ENCODE measurements around the gene RAMP3.

GRCh38 chr7:45223728-45224630 is 66.4 kb downstream of the RAMP3 start:
- TF ChIP-seq, protein P1, sequence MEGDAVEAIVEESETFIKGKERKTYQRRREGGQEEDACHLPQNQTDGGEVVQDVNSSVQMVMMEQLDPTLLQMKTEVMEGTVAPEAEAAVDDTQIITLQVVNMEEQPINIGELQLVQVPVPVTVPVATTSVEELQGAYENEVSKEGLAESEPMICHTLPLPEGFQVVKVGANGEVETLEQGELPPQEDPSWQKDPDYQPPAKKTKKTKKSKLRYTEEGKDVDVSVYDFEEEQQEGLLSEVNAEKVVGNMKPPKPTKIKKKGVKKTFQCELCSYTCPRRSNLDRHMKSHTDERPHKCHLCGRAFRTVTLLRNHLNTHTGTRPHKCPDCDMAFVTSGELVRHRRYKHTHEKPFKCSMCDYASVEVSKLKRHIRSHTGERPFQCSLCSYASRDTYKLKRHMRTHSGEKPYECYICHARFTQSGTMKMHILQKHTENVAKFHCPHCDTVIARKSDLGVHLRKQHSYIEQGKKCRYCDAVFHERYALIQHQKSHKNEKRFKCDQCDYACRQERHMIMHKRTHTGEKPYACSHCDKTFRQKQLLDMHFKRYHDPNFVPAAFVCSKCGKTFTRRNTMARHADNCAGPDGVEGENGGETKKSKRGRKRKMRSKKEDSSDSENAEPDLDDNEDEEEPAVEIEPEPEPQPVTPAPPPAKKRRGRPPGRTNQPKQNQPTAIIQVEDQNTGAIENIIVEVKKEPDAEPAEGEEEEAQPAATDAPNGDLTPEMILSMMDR (IDR thresholded peaks at IDR 0.05): no peak
- TF ChIP-seq POLR2A (IDR thresholded peaks at IDR 0.05): no peak
